GM21390 (cell line): ENCODE data around the gene SEC24D.

ENCODE experiments used
- ATAC-seq: cut with Tn5 transposase; IDR thresholded peaks from one replicate; pipeline ENCODE4 v1.9.1; 2021; ENCODE audit not compliant: unreplicated experiment

The SEC24D gene

GRCh38 chr4:118729287-118730286, 106.3 kb downstream of the SEC24D start:
- ATAC-seq = no peak

DNA sequence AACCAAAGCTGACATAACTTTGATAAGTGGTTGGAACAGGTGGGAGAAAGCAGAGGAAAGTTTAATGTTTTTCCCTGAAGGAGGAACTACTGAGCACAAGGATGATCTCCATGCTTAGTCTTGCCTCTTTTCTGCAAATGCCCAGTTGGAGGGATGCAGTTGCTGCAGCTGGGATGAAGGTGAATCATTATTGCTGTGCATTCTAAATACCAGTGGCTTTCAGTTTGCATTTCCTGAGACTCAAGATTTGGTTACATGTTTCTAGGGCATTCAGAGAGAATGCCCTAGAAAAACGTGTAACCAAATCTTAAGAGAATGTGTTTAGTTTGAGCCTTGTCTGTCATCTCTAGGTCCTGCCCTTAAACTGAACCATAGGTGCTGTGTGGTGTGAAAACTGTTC, 108.6 kb downstream of the SEC24D start:
- ATAC-seq = no peak

DNA sequence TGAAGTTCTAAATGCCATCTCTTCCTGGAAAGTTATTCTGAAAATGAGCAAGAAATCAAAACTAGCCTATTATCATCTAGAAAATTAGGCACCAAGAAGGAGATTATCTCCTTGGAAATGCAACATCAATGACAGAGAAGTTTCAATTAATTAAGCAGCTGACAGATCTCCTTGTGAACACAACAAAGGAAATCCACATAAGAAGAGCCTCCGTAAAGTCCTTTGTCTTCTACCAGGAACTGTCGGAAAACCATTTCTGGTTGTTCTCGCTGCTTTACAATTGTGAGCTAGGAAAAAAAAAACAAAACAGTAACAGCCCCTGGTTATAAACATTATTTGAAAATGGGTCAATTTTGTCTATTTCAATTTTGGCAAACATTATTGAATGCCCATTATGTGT, 112.6 kb downstream of the SEC24D start:
- no peak for ATAC-seq

GRCh38 chr4:118721752-118722151, 114.2 kb downstream of the SEC24D start:
- no peak for ATAC-seq

DNA sequence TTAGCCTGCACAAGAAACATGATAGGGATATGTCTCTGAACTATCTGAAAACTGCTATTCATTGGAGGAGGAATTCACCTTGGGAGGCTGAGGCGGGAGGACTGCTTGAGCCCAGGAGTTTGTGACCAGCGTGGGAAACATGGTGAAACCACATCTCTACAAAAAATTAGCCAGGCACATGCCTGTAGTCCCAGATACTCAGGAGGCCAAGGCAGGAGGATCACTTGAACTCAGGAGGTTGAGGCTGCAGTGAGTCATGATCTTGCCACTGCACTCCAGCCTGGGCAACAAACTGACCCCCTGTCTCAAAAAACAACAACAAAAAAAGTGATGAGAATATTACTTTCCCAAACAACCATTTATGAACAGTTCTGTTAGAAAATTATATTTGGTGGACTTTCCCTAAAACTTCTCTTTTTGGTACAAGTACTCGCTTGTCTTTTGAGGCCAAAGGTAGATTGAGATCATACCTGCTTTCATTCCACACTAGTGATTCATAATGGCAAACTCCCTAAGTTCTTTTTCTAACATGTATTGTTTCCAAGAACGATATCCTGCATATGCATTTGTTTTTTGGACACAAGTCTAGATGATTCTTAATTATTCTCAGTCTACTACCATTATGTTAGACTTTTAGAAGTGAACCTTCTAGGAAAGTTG, 117.3 kb downstream of the SEC24D start:
- ATAC-seq = no peak

- ATAC-seq = no peak
Measured at GRCh38 chr4:118716304-118716703, 119.6 kb downstream of the SEC24D start.

DNA sequence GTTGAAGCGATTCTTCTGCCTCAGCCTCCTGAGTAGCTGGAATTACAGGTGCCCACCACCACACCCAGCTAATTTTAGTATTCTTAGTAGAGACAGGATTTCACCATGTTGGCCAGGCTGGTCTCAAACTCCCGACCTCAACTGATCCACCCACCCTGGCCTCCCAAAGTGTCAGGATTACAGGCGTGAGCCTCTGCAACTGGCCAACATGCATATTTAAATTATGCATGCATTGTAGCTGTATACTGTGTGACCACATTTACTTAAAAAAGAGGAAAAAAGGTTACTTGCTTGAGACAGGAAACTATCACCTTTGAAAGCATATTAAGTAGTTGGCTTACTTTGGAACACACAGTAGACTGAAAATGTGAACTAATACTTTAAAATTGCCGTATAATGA, 121.2 kb downstream of the SEC24D start:
- no peak for ATAC-seq

DNA sequence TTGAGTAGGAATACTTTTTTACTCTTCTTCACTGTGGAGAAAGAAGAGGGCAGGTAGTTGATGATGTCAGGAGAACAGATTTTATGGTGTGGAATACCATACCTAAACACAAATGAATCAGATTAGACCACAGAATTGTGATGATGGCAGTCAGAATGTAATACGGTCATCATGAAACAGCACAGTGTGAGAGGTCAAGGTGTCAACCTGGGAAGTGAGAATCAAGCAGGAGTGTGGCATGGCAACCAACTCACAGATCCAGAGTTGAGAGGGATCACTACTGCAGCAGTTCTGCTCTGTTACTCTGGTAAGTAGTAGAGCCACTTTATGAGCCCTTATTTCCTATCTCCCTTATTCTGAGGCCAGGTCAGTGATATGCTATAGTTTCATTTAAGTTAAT, 123.1 kb downstream of the SEC24D start:
- no peak for ATAC-seq

GRCh38 chr4:118711052-118711451, 124.9 kb downstream of the SEC24D start:
- ATAC-seq = no peak

GRCh38 chr4:118703118-118703517, 132.8 kb downstream of the SEC24D start:
- no peak for ATAC-seq

DNA sequence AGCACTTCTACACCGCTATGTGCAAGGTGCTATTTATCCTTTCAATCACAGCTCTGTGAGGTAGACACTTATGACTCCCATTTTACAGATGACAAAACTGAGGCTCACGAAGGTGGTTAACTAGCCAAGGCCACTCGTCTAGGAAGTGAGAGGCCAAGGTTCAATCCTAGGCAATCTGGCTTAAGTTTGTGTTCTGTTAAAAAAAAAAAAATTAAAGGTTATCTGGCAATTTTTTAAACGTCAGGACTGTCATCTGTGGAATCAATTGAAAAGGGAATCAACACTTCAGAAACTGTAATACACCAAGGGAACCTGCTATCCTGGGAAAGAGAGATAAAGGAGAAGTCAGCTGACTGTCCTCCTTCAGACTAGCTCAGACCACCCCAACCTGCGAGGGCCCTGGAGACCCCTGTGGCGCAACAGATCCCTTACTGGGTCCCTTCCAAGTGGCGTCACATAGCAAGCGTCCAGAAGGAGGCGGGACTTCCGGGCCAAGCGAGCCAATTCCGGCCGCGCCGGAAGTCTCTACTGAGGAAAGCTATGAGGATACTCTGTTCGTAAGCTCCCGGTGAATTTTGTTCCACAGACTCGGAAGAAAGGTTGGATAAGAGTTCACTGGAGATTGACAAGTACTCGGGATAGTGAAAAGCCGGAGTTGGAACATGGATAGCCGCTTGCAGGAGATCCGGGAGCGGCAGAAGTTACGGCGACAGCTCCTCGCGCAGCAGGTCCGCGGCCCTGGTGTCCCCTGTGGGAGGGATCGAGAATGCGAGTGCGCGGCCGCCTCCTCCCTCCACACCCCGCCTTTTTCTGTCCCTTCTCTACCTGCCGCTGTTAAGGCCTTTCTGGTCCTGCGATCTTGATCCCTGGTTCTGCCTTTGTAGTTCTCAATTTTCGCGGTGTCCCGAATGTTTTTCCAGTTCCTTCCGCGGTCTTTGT, 150.8 kb downstream of the SEC24D start, which contains the start of gene METTL14:
Gene METTL14, plus strand, starts transcription at position 520 of the 939 bp plus-strand sequence. Its CDS starts 143 bp downstream, at position 663.
- peak; percentile 100 for ATAC-seq

DNA sequence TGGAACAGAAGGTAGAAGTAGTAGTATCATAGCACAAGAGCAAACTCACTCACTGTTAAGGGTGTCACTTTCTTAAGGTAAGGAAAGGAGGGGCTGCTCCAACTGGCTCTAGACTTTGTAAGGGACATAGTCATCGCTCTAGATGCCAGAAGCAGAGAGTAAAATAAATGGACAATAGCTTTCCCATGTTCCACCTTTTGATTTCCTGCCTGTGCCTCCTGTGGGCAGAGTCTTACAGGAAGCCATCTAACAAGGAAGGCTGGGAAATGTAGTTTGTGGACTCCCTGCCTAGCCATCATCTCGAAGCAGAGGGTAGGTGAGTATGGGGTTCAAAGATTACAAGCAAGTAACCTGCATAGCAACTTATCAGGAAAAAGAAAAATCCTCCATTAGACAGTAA, 152.4 kb downstream of the SEC24D start:
- no peak for ATAC-seq

DNA sequence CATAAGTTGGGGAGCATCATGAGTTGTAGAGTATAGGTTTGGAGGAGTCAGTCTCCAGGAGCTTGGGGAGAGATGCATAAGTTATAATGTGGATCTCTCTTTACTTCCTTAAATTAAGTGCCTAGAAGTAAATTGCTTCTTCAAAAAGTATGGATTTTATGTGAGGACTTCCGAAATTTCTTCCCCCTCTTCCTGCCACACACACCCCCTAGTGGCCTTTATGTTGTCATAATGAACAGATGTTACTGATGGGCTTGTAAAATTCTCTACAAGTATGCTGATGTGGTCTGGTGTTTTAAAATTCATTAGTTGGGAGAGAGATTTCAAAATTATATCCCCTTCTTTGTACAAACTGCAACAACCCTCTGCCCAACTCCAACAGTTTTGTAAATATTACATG, 153.0 kb downstream of the SEC24D start:
- no peak for ATAC-seq

DNA sequence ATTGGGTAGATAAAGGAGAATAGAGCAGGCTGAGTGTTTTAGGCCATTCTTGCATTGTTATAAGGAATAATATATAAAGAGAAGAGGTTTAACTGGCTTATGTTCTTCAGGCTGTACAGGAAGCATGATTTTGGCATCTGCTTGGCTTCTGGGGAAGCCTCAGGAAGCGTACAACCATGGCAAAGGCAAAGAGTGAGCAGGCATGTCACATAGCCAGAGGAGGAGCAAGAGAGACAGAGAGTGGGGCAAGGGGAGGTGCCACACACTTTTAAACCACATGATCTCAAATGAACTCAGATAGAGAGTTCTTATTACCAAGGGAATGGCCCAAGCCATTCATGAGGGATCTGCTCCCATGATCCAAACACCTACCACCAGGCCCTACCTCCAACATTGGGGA, 155.1 kb downstream of the SEC24D start:
- no peak for ATAC-seq

DNA sequence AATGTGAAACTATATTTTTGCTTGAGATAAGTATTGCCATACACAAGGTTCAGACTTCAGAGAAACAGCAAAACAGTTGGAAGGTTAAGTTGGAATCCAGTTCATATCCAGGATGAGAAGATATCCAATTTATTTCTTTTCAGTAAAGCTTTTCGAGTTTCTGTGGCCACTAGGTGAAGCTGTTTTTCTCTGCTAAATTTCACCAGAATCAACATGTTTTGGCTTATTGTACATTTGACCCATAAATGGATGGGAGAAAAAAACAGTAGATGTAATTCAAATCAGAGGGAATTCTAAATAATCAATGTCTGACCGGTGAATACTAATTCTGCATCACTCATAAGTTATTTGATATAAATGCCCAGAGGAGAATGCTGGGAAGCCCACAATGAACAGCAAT, 159.8 kb downstream of the SEC24D start:
- ATAC-seq = no peak
